Hepatocyte (in vitro differentiated cells): ENCODE measurements around the gene COL13A1. TPM values are rescaled to one million over a fixed set of nuclear protein-coding genes. Genes with fewer than 3 reads are reported as not detected.

Source experiments
- DNase-seq: peaks from one replicate; pipeline ENCODE4 v3.0.0-alpha.2; 2016; ENCODE audit warnings: low spot score
- H2AFZ ChIP-seq: fragments of 200-600 bp; sonication (generic); 2 replicates; pipeline ENCODE4 v1.6.0; 2016; ENCODE audit warnings: antibody characterized with exemption, mild to moderate bottlenecking
- H3K27ac ChIP-seq: fragments of 200-600 bp; sonication (generic); 2 replicates; pipeline ENCODE4 v1.5.1; 2016; ENCODE audit warnings: mild to moderate bottlenecking
- H3K27me3 ChIP-seq: fragments of 200-600 bp; sonication (generic); 2 replicates; pipeline ENCODE4 v1.6.1; 2016
- H3K36me3 ChIP-seq: fragments of 200-600 bp; sonication (generic); replicated peaks from 2 replicates; pipeline ENCODE4 v1.5.1; 2016; ENCODE audit warnings: low read depth; ENCODE audit not compliant: insufficient read depth
- H3K4me1 ChIP-seq: fragments of 200-600 bp; sonication (generic); 2 replicates; pipeline ENCODE4 v1.5.1; 2016; ENCODE audit warnings: mild to moderate bottlenecking, moderate library complexity; ENCODE audit not compliant: insufficient read depth
- H3K4me2 ChIP-seq: fragments of 200-600 bp; sonication (generic); 2 replicates; pipeline ENCODE4 v1.6.0; 2016
- H3K4me3 ChIP-seq: fragments of 200-600 bp; sonication (generic); 2 replicates; pipeline ENCODE4 v1.5.1; 2016; ENCODE audit warnings: mild to moderate bottlenecking
- H3K79me2 ChIP-seq: fragments of 200-600 bp; sonication (generic); 2 replicates; pipeline ENCODE4 v1.6.0; 2017; ENCODE audit warnings: mild to moderate bottlenecking
- H3K9me2 ChIP-seq: fragments of 200-600 bp; sonication (generic); replicated peaks from 2 replicates; pipeline ENCODE4 v1.6.0; 2017; ENCODE audit warnings: mild to moderate bottlenecking; ENCODE audit not compliant: insufficient read depth
- H3K9me3 ChIP-seq: fragments of 200-600 bp; sonication (generic); 2 replicates; pipeline ENCODE4 v1.5.1; 2016; ENCODE audit warnings: low read depth, mild to moderate bottlenecking
- H4K20me1 ChIP-seq: fragments of 200-600 bp; sonication (generic); 2 replicates; pipeline ENCODE4 v1.6.0; 2016; ENCODE audit warnings: mild to moderate bottlenecking; ENCODE audit not compliant: insufficient read depth, poor library complexity, severe bottlenecking
- CTCF ChIP-seq: fragments of 200-600 bp; sonication (generic); IDR thresholded peaks from 2 replicates; pipeline ENCODE4 v1.5.1; 2016; ENCODE audit warnings: antibody characterized with exemption, mild to moderate bottlenecking; ENCODE audit not compliant: poor library complexity
- EZH2 ChIP-seq: fragments of 200-600 bp; sonication (generic); IDR thresholded peaks from 2 replicates; pipeline ENCODE4 v1.6.1; 2016; ENCODE audit warnings: antibody characterized with exemption, mild to moderate bottlenecking, borderline replicate concordance
- EZH2phosphoT487 ChIP-seq: fragments of 200-600 bp; sonication (generic); IDR thresholded peaks from one replicate; pipeline ENCODE4 v1.6.1; 2018; ENCODE audit warnings: antibody characterized with exemption, mild to moderate bottlenecking, low read depth, moderate library complexity; ENCODE audit not compliant: unreplicated experiment, severe bottlenecking
- WGBS: methylation state at CpG from one replicate; pipeline ENCODE4 v1.1.6; 2016; ENCODE audit warnings: low lambda C conversion rate; ENCODE audit errors: missing lambda C conversion rate; 5-methylcytosine and 5-hydroxymethylcytosine counted together
- polyA plus RNA-seq: library from polyadenylated mRNA; unstranded; fragments of >200 nt; fragmentation: Nextera tagmentation; extraction: Ambion mirVana; gene quantifications from 2 replicates; pipeline ENCODE4 v1.2.1, GENCODE V29; 2016
- total RNA-seq: library from RNA; depleted of rRNA; stranded (reverse); fragments of >200 nt; gene quantifications from 2 replicates; pipeline ENCODE4 v1.2.3, GENCODE V29; 2014

The COL13A1 gene
- total and polyA plus RNA-seq, 2 experiments from 2014 or later: 4.5 to 8.5 TPM

- Histone ChIP-seq H4K20me1 (no peaks in the 10 kb centered on the region), H3K36me3 (no peaks in the 10 kb centered on the region), H3K4me3 (no peak overlapping the region), H3K9me3 (no peaks in the 10 kb centered on the region), H3K27ac (no peak overlapping the region), H3K4me1 (no peaks in the 10 kb centered on the region), H2AFZ (no peak overlapping the region), H3K9me2 (no peaks in the 10 kb centered on the region), H3K79me2 (no peaks in the 10 kb centered on the region), H3K4me2 (no peak overlapping the region), H3K27me3 (peaks cover 3% of the 10 kb centered on the region)
- no peak for DNase-seq
- TF ChIP-seq EZH2: no peak
- TF ChIP-seq EZH2phosphoT487: no peak
- no peak for TF ChIP-seq CTCF
- 87% methylated on average over 4 of the region's 4 CpGs for WGBS
Observed at GRCh38 chr10:69939481-69939880, 137.8 kb downstream of the COL13A1 start.

- H3K4me1 ChIP-seq: no peaks in the 10 kb centered on the region
- H3K4me3 ChIP-seq: no peak overlapping the region
- no peaks in the 10 kb centered on the region for H4K20me1 ChIP-seq
- DNase-seq: no peak
- H3K79me2 ChIP-seq: no peaks in the 10 kb centered on the region
- TF ChIP-seq EZH2: no peak
- TF ChIP-seq EZH2phosphoT487: no peak
- no peak for TF ChIP-seq CTCF
- no peak overlapping the region for H2AFZ ChIP-seq
- no peak overlapping the region for H3K4me2 ChIP-seq
- no peaks in the 10 kb centered on the region for H3K9me2 ChIP-seq
- H3K9me3 ChIP-seq: no peaks in the 10 kb centered on the region
- no peaks in the 10 kb centered on the region for H3K27me3 ChIP-seq
- H3K27ac ChIP-seq: no peak overlapping the region
- no peaks in the 10 kb centered on the region for H3K36me3 ChIP-seq
- WGBS: 90% methylated on average over 11 of the region's 11 CpGs
Observed at GRCh38 chr10:69941730-69942129, 140.0 kb downstream of the COL13A1 start.

GRCh38 chr10:69943292-69943820 is 141.7 kb downstream of the COL13A1 start:
- DNase-seq: no peak

More at GRCh38 chr10:69943292-69943820, 141.7 kb downstream of the COL13A1 start:
- H3K4me2 ChIP-seq: no peak overlapping the region
- H3K4me1 ChIP-seq: no peaks in the 10 kb centered on the region
- TF ChIP-seq EZH2: no peak
- TF ChIP-seq CTCF: no peak
- TF ChIP-seq EZH2phosphoT487: no peak
- H3K79me2 ChIP-seq: no peaks in the 10 kb centered on the region
- H3K9me2 ChIP-seq: no peaks in the 10 kb centered on the region
- H3K27me3 ChIP-seq: no peaks in the 10 kb centered on the region
- no peaks in the 10 kb centered on the region for H3K9me3 ChIP-seq
- H3K36me3 ChIP-seq: no peaks in the 10 kb centered on the region
- 97% methylated on average over 19 of the region's 19 CpGs for WGBS
- no peak overlapping the region for H2AFZ ChIP-seq
- H3K27ac ChIP-seq: no peak overlapping the region
- no peak overlapping the region for H3K4me3 ChIP-seq
- no peaks in the 10 kb centered on the region for H4K20me1 ChIP-seq
